Upper lobe of right lung (tissue), 1 donor: ENCODE data around the gene B4GAT1. TPM values are rescaled to one million over a fixed set of nuclear protein-coding genes. Genes with fewer than 3 reads are reported as not detected.

ENCODE experiments used
- ATAC-seq: fragments of 200-7000 bp; cut with Tn5 transposase; one replicate; pipeline ENCODE4 v1.9.1; 2020; ENCODE audit warnings: mild to moderate bottlenecking, moderate library complexity
- DNase-seq: peaks from one replicate; pipeline ENCODE4 v3.0.0-alpha.2; 2020
- H3K27ac ChIP-seq: fragments of 200-600 bp; one replicate; pipeline ENCODE4 v1.8.0; 2022
- H3K27me3 ChIP-seq: fragments of 200-600 bp; one replicate; pipeline ENCODE4 v1.8.0; 2022; ENCODE audit warnings: mild to moderate bottlenecking
- H3K36me3 ChIP-seq: fragments of 200-600 bp; one replicate; pipeline ENCODE4 v1.8.0; 2022
- H3K4me1 ChIP-seq: fragments of 200-600 bp; one replicate; pipeline ENCODE4 v1.8.0; 2022
- H3K4me3 ChIP-seq: fragments of 200-600 bp; one replicate; pipeline ENCODE4 v1.8.0; 2022; ENCODE audit warnings: mild to moderate bottlenecking
- H3K9me3 ChIP-seq: fragments of 200-600 bp; one replicate; pipeline ENCODE4 v1.8.0; 2022
- intact Hi-C: fragments of 100-400 bp; cut with DNase I; formaldehyde crosslinking; loops from one replicate; pipeline ENCODE4 v1.11.0; 2022
- total RNA-seq: library from RNA; stranded (reverse); fragmentation: NEBNext Ultra II Directional; extraction: Animal tissue kit (Norgen Biotek cat#: 25700); gene quantifications from one replicate; pipeline ENCODE4 v1.2.1, GENCODE V29; 2021
- TF ChIP-seq, protein P1 (sequence below): fragments of 200-600 bp; IDR thresholded peaks from one replicate; pipeline ENCODE4 v1.8.0; 2022; ENCODE audit warnings: antibody characterized with exemption
- donor health status: DM: no; HTN: yes; CAD: no; lungs with severe emphysema.

Gene B4GAT1
- total RNA-seq, 1 donor from 2014 or later = 27.4 TPM

GRCh38 chr11:66331542-66332370 is 15.7 kb downstream of the B4GAT1 start:
- ATAC-seq = no peak
- Histone ChIP-seq H3K27ac (no peak overlapping the region), H3K4me3 (no peak overlapping the region), H3K9me3 (no peaks in the 10 kb centered on the region), H3K36me3 (peaks cover 18% of the 10 kb centered on the region), H3K4me1 (peaks cover 44% of the 10 kb centered on the region), H3K27me3 (no peaks in the 10 kb centered on the region)
- TF ChIP-seq, protein P1, sequence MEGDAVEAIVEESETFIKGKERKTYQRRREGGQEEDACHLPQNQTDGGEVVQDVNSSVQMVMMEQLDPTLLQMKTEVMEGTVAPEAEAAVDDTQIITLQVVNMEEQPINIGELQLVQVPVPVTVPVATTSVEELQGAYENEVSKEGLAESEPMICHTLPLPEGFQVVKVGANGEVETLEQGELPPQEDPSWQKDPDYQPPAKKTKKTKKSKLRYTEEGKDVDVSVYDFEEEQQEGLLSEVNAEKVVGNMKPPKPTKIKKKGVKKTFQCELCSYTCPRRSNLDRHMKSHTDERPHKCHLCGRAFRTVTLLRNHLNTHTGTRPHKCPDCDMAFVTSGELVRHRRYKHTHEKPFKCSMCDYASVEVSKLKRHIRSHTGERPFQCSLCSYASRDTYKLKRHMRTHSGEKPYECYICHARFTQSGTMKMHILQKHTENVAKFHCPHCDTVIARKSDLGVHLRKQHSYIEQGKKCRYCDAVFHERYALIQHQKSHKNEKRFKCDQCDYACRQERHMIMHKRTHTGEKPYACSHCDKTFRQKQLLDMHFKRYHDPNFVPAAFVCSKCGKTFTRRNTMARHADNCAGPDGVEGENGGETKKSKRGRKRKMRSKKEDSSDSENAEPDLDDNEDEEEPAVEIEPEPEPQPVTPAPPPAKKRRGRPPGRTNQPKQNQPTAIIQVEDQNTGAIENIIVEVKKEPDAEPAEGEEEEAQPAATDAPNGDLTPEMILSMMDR = no peak
- no peak for DNase-seq
- intact Hi-C loops = no loop called here

GRCh38 chr11:66330931-66331330 is 16.5 kb downstream of the B4GAT1 start:
- ATAC-seq (no peak), DNase-seq (no peak)
- Histone ChIP-seq H3K9me3 (no peaks in the 10 kb centered on the region), H3K36me3 (peaks cover 18% of the 10 kb centered on the region), H3K27me3 (no peaks in the 10 kb centered on the region), H3K4me1 (peaks cover 37% of the 10 kb centered on the region), H3K27ac (no peak overlapping the region), H3K4me3 (no peak overlapping the region)
- intact Hi-C loops = no loop called here
- TF ChIP-seq, protein P1 = no peak

DNA sequence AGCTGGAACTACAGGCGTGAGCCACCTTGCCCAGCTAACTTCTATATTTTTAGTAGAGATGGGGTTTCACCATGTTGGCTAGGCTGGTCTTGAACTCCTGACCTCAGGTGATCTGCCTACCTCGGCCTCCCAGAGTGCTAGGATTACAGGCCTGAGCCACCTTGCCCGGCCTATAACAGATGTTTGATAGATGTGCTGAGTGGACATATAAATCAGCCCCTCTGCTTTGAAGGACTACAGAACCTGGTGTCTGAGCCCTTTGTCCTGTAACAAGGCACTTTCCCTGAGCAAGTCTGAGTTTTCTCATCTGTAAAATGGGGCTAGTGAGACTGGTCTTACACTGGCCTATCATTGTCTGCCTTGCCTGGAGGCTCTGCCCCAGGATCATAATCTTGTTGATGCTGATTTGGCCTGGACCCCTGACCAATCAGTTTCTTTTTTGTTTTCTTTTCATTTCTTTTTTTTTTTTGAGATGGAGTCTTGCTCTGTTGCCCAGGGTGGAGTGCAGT is 18.2 kb downstream of the B4GAT1 start:
- Histone ChIP-seq H3K9me3 (no peaks in the 10 kb centered on the region), H3K4me1 (peaks cover 21% of the 10 kb centered on the region), H3K4me3 (no peak overlapping the region), H3K27ac (no peak overlapping the region), H3K36me3 (peaks cover 18% of the 10 kb centered on the region), H3K27me3 (no peaks in the 10 kb centered on the region)
- ATAC-seq (no peak), DNase-seq (no peak)
- intact Hi-C loops = no loop called here
- TF ChIP-seq, protein P1 = no peak

- no peaks in the 10 kb centered on the region for H3K27me3 ChIP-seq
- H3K4me1 ChIP-seq = peaks cover 21% of the 10 kb centered on the region
- H3K27ac ChIP-seq = no peak overlapping the region
- H3K36me3 ChIP-seq = peaks cover 15% of the 10 kb centered on the region
- H3K4me3 ChIP-seq = no peak overlapping the region
- TF ChIP-seq, protein P1 = peak; percentile 97
- peak; percentile 91 for ATAC-seq
- H3K9me3 ChIP-seq = no peaks in the 10 kb centered on the region
- DNase-seq = peak; percentile 86
- intact Hi-C loops = no loop called here
These were observed 18.9 kb downstream of the B4GAT1 start for GRCh38 chr11:66328302-66329144.

DNA sequence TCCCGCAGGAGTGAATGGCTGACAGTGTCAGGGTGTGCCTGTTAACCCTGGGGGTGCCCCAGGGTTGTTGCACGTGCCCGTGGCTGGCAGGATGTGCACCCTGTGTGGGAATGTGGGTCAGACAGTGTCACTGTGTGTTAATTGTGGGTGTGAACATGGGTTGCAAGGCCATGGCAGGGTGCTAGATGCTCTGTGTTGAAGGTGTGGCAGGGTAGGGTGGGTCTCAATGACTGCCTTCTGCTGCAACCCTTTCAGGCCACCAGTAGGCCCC is 19.5 kb downstream of the B4GAT1 start:
- intact Hi-C loops = no loop called here
- peak; percentile 11 for ATAC-seq
- no peak overlapping the region for H3K27ac ChIP-seq
- no peak for DNase-seq
- H3K4me3 ChIP-seq = no peak overlapping the region
- no peaks in the 10 kb centered on the region for H3K27me3 ChIP-seq
- peaks cover 21% of the 10 kb centered on the region for H3K4me1 ChIP-seq
- peaks cover 10% of the 10 kb centered on the region for H3K36me3 ChIP-seq
- TF ChIP-seq, protein P1 = no peak
- H3K9me3 ChIP-seq = no peaks in the 10 kb centered on the region
